K562 (cell line): ENCODE data around the gene CCDC9. TPM values are rescaled to one million over a fixed set of nuclear protein-coding genes. Genes with fewer than 3 reads are reported as not detected.
A peak's percentile ranks its signal among the peaks of the same experiment; 100 is the strongest.

Experiments
- BCOR ChIP-seq: fragments of 450-650 bp; IDR thresholded peaks from 2 replicates; pipeline ENCODE4 v1.6.1; 2016
- MYC ChIP-seq, 2 experiments: fragments of 250-450 bp in 1 of 2; sonication (Bioruptor Pico) in 1 of 2; IDR thresholded peaks; 2 replicates each; pipeline versions ENCODE4 v1.5.1 to v1.6.1; 2012 to 2021; ENCODE audit warnings: low read depth in 2 of 2, borderline replicate concordance in 1 of 2, improper control_type of control experiment in 1 of 2, low read length in 1 of 2, mild to moderate bottlenecking in 1 of 2, moderate library complexity in 1 of 2
- NFE2 ChIP-seq: IDR thresholded peaks from 2 replicates; pipeline ENCODE4 v1.6.1; 2014; ENCODE audit warnings: antibody characterized with exemption, low read depth
- RBM25 ChIP-seq: fragments of 200-400 bp; formaldehyde crosslinking; IDR thresholded peaks from 2 replicates; pipeline ENCODE4 v1.6.1; 2018; ENCODE audit warnings: low read length, low read depth, moderate library complexity; ENCODE audit not compliant: severe bottlenecking
- TRIM28 ChIP-seq: fragments of 450-650 bp; IDR thresholded peaks from 2 replicates; pipeline ENCODE4 v1.6.1; 2017
- polyA plus RNA-seq, 8 experiments: library from polyadenylated mRNA; depleted of rRNA in 4 of 8; stranded (reverse) in 5 of 8; unstranded in 3 of 8; fragments of >200 nt; fragmentation: Nextera tagmentation in 2 of 8; fragmentation: Illumina TruSeq in 1 of 8; extraction: Ambion mirVana in 2 of 8; extraction: Trizol in 1 of 8; gene quantifications; 2 replicates each; pipeline versions ENCODE4 v1.2.1 to v1.2.3, GENCODE V29; 2011 to 2014; ENCODE audit warnings: inconsistent platforms in 1 of 8, missing spikeins in 1 of 8
- total RNA-seq, 7 experiments: library from RNA; depleted of rRNA in 6 of 7; stranded (reverse); fragments of >200 nt in 6 of 7; fragmentation: Illumina TruSeq in 2 of 7; extraction: Trizol in 2 of 7; gene quantifications; 2 replicates each; pipeline versions ENCODE4 v1.2.1 to v1.2.3, GENCODE V29; 2011 to 2021; ENCODE audit warnings: low replicate concordance in 1 of 7
- TF ChIP-seq, protein P1 (sequence below): fragments of 450-650 bp; IDR thresholded peaks from 2 replicates; pipeline ENCODE4 v1.6.1; 2016; ENCODE audit warnings: mild to moderate bottlenecking, moderate library complexity
- TF ChIP-seq, protein P2 (sequence below), 2 experiments: fragments of 450-650 bp; conservative IDR thresholded peaks; 2 replicates each; pipeline ENCODE4 v1.6.1; 2017; ENCODE audit warnings: mild to moderate bottlenecking in 2 of 2, moderate library complexity in 2 of 2
- TF ChIP-seq, protein P3 (sequence below): sonication (generic); formaldehyde crosslinking; IDR thresholded peaks from 2 replicates; pipeline ENCODE4 v1.9.0; 2022; ENCODE audit warnings: mild to moderate bottlenecking, missing genetic modification reagents

CCDC9 gene
- total and polyA plus RNA-seq, 9 of the 15 experiments (the other 6 are each of a cell fraction or from before 2014, with no cell fraction given) = 0.23 to 38.6 (median 8.4) TPM

DNA sequence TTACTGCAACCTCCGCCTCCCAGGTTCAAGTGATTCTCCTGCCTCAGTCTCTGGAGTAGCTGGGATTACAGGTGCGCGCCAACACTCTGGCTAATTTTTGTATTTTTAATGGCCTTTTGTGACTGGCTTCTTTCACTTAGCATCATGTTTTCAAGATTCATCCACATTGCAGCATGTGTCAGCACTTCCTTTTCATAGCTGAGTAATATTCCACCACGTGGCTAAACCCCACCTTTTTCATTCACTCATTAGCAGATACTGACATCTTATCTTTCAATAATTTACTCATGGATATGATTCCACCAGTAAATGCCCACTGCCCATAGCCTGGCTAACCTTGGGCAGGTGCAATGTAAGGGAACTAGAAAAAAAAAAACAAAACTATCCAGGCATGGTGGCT lies 60.2 kb downstream of the CCDC9 start (continued):
- TF ChIP-seq, protein P1, sequence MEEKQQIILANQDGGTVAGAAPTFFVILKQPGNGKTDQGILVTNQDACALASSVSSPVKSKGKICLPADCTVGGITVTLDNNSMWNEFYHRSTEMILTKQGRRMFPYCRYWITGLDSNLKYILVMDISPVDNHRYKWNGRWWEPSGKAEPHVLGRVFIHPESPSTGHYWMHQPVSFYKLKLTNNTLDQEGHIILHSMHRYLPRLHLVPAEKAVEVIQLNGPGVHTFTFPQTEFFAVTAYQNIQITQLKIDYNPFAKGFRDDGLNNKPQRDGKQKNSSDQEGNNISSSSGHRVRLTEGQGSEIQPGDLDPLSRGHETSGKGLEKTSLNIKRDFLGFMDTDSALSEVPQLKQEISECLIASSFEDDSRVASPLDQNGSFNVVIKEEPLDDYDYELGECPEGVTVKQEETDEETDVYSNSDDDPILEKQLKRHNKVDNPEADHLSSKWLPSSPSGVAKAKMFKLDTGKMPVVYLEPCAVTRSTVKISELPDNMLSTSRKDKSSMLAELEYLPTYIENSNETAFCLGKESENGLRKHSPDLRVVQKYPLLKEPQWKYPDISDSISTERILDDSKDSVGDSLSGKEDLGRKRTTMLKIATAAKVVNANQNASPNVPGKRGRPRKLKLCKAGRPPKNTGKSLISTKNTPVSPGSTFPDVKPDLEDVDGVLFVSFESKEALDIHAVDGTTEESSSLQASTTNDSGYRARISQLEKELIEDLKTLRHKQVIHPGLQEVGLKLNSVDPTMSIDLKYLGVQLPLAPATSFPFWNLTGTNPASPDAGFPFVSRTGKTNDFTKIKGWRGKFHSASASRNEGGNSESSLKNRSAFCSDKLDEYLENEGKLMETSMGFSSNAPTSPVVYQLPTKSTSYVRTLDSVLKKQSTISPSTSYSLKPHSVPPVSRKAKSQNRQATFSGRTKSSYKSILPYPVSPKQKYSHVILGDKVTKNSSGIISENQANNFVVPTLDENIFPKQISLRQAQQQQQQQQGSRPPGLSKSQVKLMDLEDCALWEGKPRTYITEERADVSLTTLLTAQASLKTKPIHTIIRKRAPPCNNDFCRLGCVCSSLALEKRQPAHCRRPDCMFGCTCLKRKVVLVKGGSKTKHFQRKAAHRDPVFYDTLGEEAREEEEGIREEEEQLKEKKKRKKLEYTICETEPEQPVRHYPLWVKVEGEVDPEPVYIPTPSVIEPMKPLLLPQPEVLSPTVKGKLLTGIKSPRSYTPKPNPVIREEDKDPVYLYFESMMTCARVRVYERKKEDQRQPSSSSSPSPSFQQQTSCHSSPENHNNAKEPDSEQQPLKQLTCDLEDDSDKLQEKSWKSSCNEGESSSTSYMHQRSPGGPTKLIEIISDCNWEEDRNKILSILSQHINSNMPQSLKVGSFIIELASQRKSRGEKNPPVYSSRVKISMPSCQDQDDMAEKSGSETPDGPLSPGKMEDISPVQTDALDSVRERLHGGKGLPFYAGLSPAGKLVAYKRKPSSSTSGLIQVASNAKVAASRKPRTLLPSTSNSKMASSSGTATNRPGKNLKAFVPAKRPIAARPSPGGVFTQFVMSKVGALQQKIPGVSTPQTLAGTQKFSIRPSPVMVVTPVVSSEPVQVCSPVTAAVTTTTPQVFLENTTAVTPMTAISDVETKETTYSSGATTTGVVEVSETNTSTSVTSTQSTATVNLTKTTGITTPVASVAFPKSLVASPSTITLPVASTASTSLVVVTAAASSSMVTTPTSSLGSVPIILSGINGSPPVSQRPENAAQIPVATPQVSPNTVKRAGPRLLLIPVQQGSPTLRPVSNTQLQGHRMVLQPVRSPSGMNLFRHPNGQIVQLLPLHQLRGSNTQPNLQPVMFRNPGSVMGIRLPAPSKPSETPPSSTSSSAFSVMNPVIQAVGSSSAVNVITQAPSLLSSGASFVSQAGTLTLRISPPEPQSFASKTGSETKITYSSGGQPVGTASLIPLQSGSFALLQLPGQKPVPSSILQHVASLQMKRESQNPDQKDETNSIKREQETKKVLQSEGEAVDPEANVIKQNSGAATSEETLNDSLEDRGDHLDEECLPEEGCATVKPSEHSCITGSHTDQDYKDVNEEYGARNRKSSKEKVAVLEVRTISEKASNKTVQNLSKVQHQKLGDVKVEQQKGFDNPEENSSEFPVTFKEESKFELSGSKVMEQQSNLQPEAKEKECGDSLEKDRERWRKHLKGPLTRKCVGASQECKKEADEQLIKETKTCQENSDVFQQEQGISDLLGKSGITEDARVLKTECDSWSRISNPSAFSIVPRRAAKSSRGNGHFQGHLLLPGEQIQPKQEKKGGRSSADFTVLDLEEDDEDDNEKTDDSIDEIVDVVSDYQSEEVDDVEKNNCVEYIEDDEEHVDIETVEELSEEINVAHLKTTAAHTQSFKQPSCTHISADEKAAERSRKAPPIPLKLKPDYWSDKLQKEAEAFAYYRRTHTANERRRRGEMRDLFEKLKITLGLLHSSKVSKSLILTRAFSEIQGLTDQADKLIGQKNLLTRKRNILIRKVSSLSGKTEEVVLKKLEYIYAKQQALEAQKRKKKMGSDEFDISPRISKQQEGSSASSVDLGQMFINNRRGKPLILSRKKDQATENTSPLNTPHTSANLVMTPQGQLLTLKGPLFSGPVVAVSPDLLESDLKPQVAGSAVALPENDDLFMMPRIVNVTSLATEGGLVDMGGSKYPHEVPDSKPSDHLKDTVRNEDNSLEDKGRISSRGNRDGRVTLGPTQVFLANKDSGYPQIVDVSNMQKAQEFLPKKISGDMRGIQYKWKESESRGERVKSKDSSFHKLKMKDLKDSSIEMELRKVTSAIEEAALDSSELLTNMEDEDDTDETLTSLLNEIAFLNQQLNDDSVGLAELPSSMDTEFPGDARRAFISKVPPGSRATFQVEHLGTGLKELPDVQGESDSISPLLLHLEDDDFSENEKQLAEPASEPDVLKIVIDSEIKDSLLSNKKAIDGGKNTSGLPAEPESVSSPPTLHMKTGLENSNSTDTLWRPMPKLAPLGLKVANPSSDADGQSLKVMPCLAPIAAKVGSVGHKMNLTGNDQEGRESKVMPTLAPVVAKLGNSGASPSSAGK = peak; percentile 44; the same call in 1 of the 2 replicates
- TF ChIP-seq BCOR (peak; percentile 80), RBM25 (peak; percentile 73), NFE2 (peak; percentile 23; the same call in 1 of the 2 replicates), MYC (IDR thresholded peaks at IDR 0.05; ENCODE audit: low read depth, low read length) (peak; percentile 27; the same call in 1 of the 2 replicates), MYC (CRISPR knock-in tag; IDR thresholded peaks at IDR 0.05; ENCODE audit: borderline replicate concordance, low read depth) (no peak), TRIM28 (no peak)
- TF ChIP-seq, protein P2, sequence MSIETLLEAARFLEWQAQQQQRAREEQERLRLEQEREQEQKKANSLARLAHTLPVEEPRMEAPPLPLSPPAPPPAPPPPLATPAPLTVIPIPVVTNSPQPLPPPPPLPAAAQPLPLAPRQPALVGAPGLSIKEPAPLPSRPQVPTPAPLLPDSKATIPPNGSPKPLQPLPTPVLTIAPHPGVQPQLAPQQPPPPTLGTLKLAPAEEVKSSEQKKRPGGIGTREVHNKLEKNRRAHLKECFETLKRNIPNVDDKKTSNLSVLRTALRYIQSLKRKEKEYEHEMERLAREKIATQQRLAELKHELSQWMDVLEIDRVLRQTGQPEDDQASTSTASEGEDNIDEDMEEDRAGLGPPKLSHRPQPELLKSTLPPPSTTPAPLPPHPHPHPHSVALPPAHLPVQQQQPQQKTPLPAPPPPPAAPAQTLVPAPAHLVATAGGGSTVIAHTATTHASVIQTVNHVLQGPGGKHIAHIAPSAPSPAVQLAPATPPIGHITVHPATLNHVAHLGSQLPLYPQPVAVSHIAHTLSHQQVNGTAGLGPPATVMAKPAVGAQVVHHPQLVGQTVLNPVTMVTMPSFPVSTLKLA (conservative IDR thresholded peaks at IDR 0.05) = 0 out of 4 replicates have a peak, but pooled peaks of 1 of the 2 experiments have one; percentile 44
- TF ChIP-seq, protein P3, sequence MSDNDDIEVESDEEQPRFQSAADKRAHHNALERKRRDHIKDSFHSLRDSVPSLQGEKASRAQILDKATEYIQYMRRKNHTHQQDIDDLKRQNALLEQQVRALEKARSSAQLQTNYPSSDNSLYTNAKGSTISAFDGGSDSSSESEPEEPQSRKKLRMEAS (CRISPR knock-in tag) = peak; percentile 41; the same call in 1 of the 2 replicates
